ENCODE data around the gene NACC1.
A peak's percentile ranks its signal among the peaks of the same experiment; 100 is the strongest.

The NACC1 gene

DNA sequence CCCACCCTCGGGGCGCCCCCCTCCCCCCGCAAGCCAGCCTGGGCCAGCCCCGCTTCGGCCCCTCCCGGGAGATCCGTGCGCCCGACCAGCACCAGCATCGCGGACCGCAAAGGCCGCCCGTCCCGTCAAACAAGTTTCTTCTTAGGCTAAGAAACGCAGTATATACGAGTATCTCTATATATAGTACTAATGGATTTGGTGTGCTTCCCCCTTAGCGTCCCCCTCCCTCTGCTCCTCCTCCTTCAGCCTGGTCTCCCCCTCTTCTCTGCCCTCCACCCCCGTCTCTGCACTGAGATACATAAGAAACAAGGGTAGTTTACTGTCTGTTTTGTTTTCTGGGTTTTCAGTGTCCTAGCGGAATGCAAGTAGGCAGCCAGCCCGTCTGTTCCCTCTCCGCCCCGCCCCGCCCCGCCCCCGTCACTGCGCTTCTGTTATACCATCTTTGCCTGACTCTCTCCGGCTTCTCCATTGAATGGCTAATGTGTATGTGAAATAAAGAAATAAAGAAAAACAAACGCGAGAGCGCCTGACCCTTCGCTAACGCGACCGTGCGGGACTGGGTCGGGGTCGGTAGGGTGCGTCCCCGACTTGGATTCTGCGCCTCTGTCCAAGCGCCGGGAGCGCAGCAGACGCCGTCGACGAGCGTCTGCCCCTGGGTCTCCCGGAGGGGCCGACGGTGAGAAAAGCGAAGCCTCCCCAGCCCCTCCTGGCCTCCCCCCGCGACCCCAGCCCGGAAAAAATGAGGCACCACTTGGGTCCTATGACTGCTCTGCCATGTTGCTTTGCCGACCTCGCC, 19.6 kb upstream of the NACC1 start:
- no peak overlapping the region for H2AFZ ChIP-seq (ENCODE audit: low read length)
- H3K4me3 ChIP-seq (ENCODE audit: low read length, poor library complexity, severe bottlenecking) = peak overlapping the region; percentile 94
- H3K4me1 ChIP-seq (ENCODE audit: insufficient read depth, low read length, poor library complexity, severe bottlenecking) = peaks cover 27% of the 10 kb centered on the region
- H3K27me3 ChIP-seq (ENCODE audit: insufficient read depth, low read length, poor library complexity, severe bottlenecking) = peaks cover 39% of the 10 kb centered on the region
- H3K79me2 ChIP-seq (ENCODE audit: insufficient read depth, low read length) = peaks cover 83% of the 10 kb centered on the region
- peaks cover 33% of the 10 kb centered on the region for H3F3A ChIP-seq (ENCODE audit: low read depth)
- H3K9ac ChIP-seq (ENCODE audit: low read depth, low read length, poor library complexity, severe bottlenecking) = peak overlapping the region; percentile 100
- H3K9me3 ChIP-seq (ENCODE audit: insufficient read depth, low read depth, low read length) = no peaks in the 10 kb centered on the region
- peaks cover 69% of the 10 kb centered on the region for H4K20me1 ChIP-seq (ENCODE audit: insufficient read depth, low read length, poor library complexity, severe bottlenecking)
- TF ChIP-seq, protein P1, sequence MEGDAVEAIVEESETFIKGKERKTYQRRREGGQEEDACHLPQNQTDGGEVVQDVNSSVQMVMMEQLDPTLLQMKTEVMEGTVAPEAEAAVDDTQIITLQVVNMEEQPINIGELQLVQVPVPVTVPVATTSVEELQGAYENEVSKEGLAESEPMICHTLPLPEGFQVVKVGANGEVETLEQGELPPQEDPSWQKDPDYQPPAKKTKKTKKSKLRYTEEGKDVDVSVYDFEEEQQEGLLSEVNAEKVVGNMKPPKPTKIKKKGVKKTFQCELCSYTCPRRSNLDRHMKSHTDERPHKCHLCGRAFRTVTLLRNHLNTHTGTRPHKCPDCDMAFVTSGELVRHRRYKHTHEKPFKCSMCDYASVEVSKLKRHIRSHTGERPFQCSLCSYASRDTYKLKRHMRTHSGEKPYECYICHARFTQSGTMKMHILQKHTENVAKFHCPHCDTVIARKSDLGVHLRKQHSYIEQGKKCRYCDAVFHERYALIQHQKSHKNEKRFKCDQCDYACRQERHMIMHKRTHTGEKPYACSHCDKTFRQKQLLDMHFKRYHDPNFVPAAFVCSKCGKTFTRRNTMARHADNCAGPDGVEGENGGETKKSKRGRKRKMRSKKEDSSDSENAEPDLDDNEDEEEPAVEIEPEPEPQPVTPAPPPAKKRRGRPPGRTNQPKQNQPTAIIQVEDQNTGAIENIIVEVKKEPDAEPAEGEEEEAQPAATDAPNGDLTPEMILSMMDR (conservative IDR thresholded peaks at IDR 0.05; ENCODE audit: low read length) = no peak
- H3K4me2 ChIP-seq (ENCODE audit: low read depth, low read length, poor library complexity, severe bottlenecking) = peak overlapping the region; percentile 93
- peaks cover 30% of the 10 kb centered on the region for H3K36me3 ChIP-seq (ENCODE audit: insufficient read depth, low read length)
- no peaks in the 10 kb centered on the region for H3K9me2 ChIP-seq (replicated peaks; ENCODE audit: low read depth, low read length)

DNA sequence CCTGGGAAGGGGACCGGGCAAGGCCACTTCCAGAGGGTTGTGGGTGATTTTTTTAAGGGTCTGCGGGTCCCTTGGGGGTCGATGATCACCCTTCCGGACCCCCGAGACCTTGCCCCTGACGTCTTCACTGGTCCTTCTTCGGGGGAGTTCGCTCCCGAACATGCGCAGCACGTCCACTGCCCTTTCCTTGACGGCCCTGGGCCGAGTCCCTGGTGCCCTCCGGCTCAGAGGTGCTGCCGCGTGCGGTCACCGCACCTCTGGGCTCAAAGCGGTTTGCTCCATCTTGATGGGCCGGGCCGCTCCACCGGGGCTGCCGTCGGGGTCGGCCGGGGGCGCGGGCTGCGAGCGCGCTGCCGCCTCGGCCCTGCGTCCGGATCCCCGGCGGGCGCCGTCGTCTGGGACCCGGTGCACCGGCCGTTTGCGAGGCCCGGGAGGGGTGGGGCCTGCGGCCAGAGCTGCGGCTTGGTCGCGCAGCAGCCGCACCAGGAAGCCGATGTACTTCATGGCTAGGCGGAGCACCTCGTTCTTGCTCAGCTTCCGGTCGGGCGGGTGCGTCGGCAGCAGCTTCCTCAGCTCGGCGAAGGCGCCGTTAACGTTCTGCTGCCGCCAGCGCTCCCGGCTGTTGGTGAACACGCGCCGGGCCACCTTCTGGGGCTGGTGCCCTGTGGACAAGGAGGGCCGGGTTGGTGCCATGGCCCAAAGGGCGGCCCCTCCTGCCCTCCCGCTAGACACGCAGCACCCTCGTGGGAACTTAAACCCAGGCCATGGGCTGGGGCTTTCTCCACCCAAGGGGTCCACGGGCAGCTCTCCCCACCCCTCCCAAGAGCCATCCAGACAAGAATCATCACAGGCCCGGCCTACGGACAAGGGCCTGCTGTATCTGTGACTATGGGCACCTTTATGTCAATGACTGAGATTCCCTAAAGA, 18.7 kb upstream of the NACC1 start:
- no peak overlapping the region for H2AFZ ChIP-seq (ENCODE audit: low read length)
- H3K9me3 ChIP-seq (ENCODE audit: insufficient read depth, low read depth, low read length) = no peaks in the 10 kb centered on the region
- TF ChIP-seq EZH2phosphoT487 (IDR thresholded peaks at IDR 0.05; ENCODE audit: borderline replicate concordance) = no peak
- TF ChIP-seq, protein P1 (conservative IDR thresholded peaks at IDR 0.05; ENCODE audit: low read length) = no peak
- H3K27me3 ChIP-seq (ENCODE audit: insufficient read depth, low read length, poor library complexity, severe bottlenecking) = peaks cover 39% of the 10 kb centered on the region
- peaks cover 30% of the 10 kb centered on the region for H3K36me3 ChIP-seq (ENCODE audit: insufficient read depth, low read length)
- peaks cover 78% of the 10 kb centered on the region for H3K79me2 ChIP-seq (ENCODE audit: insufficient read depth, low read length)
- H3K9me2 ChIP-seq (replicated peaks; ENCODE audit: low read depth, low read length) = no peaks in the 10 kb centered on the region
- peak overlapping the region; percentile 100 for H3K9ac ChIP-seq (ENCODE audit: low read depth, low read length, poor library complexity, severe bottlenecking)
- H3K4me3 ChIP-seq (ENCODE audit: low read length, poor library complexity, severe bottlenecking) = peak overlapping the region; percentile 94
- peaks cover 64% of the 10 kb centered on the region for H4K20me1 ChIP-seq (ENCODE audit: insufficient read depth, low read length, poor library complexity, severe bottlenecking)
- peak overlapping the region; percentile 93 for H3K4me2 ChIP-seq (ENCODE audit: low read depth, low read length, poor library complexity, severe bottlenecking)
- peaks cover 29% of the 10 kb centered on the region for H3K4me1 ChIP-seq (ENCODE audit: insufficient read depth, low read length, poor library complexity, severe bottlenecking)
- peaks cover 33% of the 10 kb centered on the region for H3F3A ChIP-seq (ENCODE audit: low read depth)

DNA sequence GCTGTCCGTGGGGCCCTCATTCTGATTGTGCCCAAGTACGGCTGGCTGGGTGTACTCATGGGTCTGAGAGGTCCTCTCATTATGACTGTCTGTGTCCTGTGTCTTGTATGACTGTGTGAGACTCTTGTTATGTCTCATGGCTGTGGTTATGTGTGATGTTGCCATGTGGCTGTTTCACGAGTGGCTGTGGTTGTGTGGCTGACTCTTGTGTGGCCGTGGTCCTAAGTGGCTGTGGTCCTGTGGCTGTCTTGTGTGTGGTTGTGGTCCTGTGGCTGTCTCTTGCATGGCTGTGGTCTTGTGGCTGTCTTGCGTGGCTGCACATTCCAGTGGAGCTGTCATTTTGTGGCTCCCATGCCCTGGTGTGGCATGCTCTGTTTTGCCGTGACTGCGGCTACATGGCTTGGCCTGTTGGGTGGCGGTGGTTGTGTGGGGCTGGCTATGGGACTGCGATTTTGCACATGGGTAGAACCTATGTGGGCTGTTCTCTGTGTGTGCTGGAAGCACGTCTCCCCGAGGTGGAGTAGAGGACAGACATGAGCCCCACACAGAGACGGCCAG, 18.0 kb upstream of the NACC1 start:
- Histone ChIP-seq H3K79me2 (ENCODE audit: insufficient read depth, low read length) (peaks cover 80% of the 10 kb centered on the region), H3K9me3 (ENCODE audit: insufficient read depth, low read depth, low read length) (no peaks in the 10 kb centered on the region), H2AFZ (ENCODE audit: low read length) (no peak overlapping the region), H3K36me3 (ENCODE audit: insufficient read depth, low read length) (peaks cover 30% of the 10 kb centered on the region), H4K20me1 (ENCODE audit: insufficient read depth, low read length, poor library complexity, severe bottlenecking) (peaks cover 63% of the 10 kb centered on the region), H3F3A (ENCODE audit: low read depth) (peaks cover 34% of the 10 kb centered on the region), H3K9me2 (replicated peaks; ENCODE audit: low read depth, low read length) (no peaks in the 10 kb centered on the region), H3K27me3 (ENCODE audit: insufficient read depth, low read length, poor library complexity, severe bottlenecking) (peaks cover 39% of the 10 kb centered on the region), H3K9ac (ENCODE audit: low read depth, low read length, poor library complexity, severe bottlenecking) (peak overlapping the region; percentile 100), H3K4me3 (ENCODE audit: low read length, poor library complexity, severe bottlenecking) (peak overlapping the region; percentile 94), H3K4me1 (ENCODE audit: insufficient read depth, low read length, poor library complexity, severe bottlenecking) (peaks cover 23% of the 10 kb centered on the region), H3K4me2 (ENCODE audit: low read depth, low read length, poor library complexity, severe bottlenecking) (peak overlapping the region; percentile 93)
- TF ChIP-seq, protein P1 (conservative IDR thresholded peaks at IDR 0.05; ENCODE audit: low read length) = no peak
- no peak for TF ChIP-seq EZH2phosphoT487 (IDR thresholded peaks at IDR 0.05; ENCODE audit: borderline replicate concordance)

Data from Loucy (cell line).